OCI-LY7 (cell line): ENCODE results near the gene LUZP1. TPM values are rescaled to one million over a fixed set of nuclear protein-coding genes. Genes with fewer than 3 reads are reported as not detected.

Source experiments
- BruUV-seq: library from RNA; stranded (reverse); fragments of 400-500 nt; replicated peaks from 2 replicates; lab custom pipeline; 2021; lab: Mats Ljungman, UMichigan
- CTCF ChIA-PET: fragments of 300-600 bp; sonication (Branson Sonifier 250); formaldehyde crosslinking; loops from one replicate; lab custom pipeline; 2022; ENCODE audit warnings: antibody characterized with exemption; ENCODE audit not compliant: unreplicated experiment; lab: Charles Lee
- POLR2A ChIA-PET: fragments of 300-600 bp; sonication (Branson Sonifier 250); formaldehyde crosslinking; loops from one replicate; lab custom pipeline; 2022; ENCODE audit warnings: antibody characterized with exemption; lab: Charles Lee
- DNase-seq: peaks from one replicate; pipeline ENCODE4 v3.0.0-alpha.2; 2015; ENCODE audit warnings: low spot score
- H2AFZ ChIP-seq: fragments of 200-600 bp; sonication (generic), shearing (Covaris generic); 2 replicates; pipeline ENCODE4 v1.6.1; 2014; ENCODE audit warnings: mild to moderate bottlenecking, antibody characterized with exemption, low read length, moderate library complexity
- H3K27ac ChIP-seq: fragments of 200-600 bp; sonication (generic); 2 replicates; pipeline ENCODE4 v1.5.1; 2014; ENCODE audit warnings: mixed run types, low read depth, mild to moderate bottlenecking, moderate library complexity, low read length, inconsistent platforms; ENCODE audit not compliant: poor library complexity, severe bottlenecking
- H3K36me3 ChIP-seq: fragments of 200-600 bp; sonication (generic); 2 replicates; pipeline ENCODE4 v1.6.1; 2014; ENCODE audit warnings: mild to moderate bottlenecking, antibody characterized with exemption, low read length, moderate library complexity, mixed read lengths; ENCODE audit not compliant: insufficient read depth
- H3K4me1 ChIP-seq: fragments of 200-600 bp; sonication (generic); 2 replicates; pipeline ENCODE4 v1.5.1; 2014; ENCODE audit warnings: mild to moderate bottlenecking, low read length; ENCODE audit not compliant: insufficient read depth, poor library complexity, severe bottlenecking
- H3K4me2 ChIP-seq: fragments of 200-600 bp; sonication (generic); 2 replicates; pipeline ENCODE4 v1.6.1; 2014; ENCODE audit warnings: mild to moderate bottlenecking, low read length
- H3K4me3 ChIP-seq: fragments of 200-600 bp; sonication (generic); 2 replicates; pipeline ENCODE4 v1.5.1; 2014; ENCODE audit warnings: mild to moderate bottlenecking, low read depth, low read length; ENCODE audit not compliant: poor library complexity, severe bottlenecking
- H3K79me2 ChIP-seq: fragments of 200-600 bp; sonication (generic); 2 replicates; pipeline ENCODE4 v1.6.1; 2016; ENCODE audit warnings: low read depth, mild to moderate bottlenecking, low read length, moderate library complexity, mixed read lengths; ENCODE audit not compliant: insufficient read depth
- H3K9me2 ChIP-seq: fragments of 200-600 bp; sonication (generic); 2 replicates; pipeline ENCODE4 v1.6.1; 2016; ENCODE audit warnings: mild to moderate bottlenecking, low read length, mixed read lengths; ENCODE audit not compliant: insufficient read depth
- H3K9me3 ChIP-seq: fragments of 200-600 bp; sonication (generic); 2 replicates; pipeline ENCODE4 v1.6.1; 2014; ENCODE audit warnings: mild to moderate bottlenecking, mixed run types, low read length, mixed read lengths
- H4K20me1 ChIP-seq: fragments of 200-600 bp; sonication (generic); 2 replicates; pipeline ENCODE4 v1.6.1; 2014; ENCODE audit warnings: mild to moderate bottlenecking, antibody characterized with exemption, low read length, moderate library complexity, mixed read lengths; ENCODE audit not compliant: insufficient read depth
- EZH2phosphoT487 ChIP-seq: fragments of 200-600 bp; sonication (generic); IDR thresholded peaks from 2 replicates; pipeline ENCODE4 v1.6.1; 2018; ENCODE audit warnings: low read depth, borderline replicate concordance, mild to moderate bottlenecking, mixed run types, antibody characterized with exemption, low read length, moderate library complexity, mixed read lengths
- intact Hi-C: fragments of 100-400 bp; cut with micrococcal nuclease; formaldehyde crosslinking; loops from one replicate; pipeline ENCODE4 v1.10.0; 2022; ENCODE audit not compliant: unreplicated experiment
- total RNA-seq, 2 experiments: library from RNA; depleted of rRNA in 1 of 2; stranded (reverse); fragments of >200 nt in 1 of 2; shearing (Covaris generic) in 1 of 2; gene quantifications; 2 replicates each; pipeline ENCODE4 v1.2.3, GENCODE V29; 2014 to 2022
- TF ChIP-seq, protein P1 (sequence below): fragments of 200-600 bp; sonication (generic); conservative IDR thresholded peaks from 2 replicates; pipeline ENCODE4 v1.5.1; 2014; ENCODE audit warnings: mild to moderate bottlenecking, antibody characterized with exemption, low read length, moderate library complexity, mixed read lengths

Gene LUZP1
- total RNA-seq, 2 experiments from 2014 or later = 7.6 to 13.6 TPM

DNA sequence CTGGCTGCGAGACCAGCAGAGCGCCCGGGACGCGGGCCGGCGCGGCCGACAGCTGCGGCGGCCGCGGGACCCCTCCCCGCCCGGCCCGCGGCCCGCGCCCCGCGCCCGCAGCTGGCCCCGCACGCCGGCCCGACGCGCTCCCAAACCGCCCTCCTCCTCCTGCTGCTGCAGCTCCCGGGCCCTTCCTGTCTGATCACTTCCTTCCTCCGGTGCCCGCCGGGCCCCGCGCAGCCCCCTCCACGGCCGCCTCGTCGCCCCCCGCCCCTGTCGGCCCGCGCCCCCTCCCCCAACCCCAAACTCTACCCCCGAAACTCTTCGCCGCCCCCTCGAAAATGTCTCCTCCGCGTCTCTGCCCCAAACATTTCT lies 594 bp downstream of the LUZP1 start:
- intact Hi-C loops = no loop called here
- H3K27ac ChIP-seq = peak overlapping the region; percentile 55
- BruUV-seq = no TSS peak

DNA sequence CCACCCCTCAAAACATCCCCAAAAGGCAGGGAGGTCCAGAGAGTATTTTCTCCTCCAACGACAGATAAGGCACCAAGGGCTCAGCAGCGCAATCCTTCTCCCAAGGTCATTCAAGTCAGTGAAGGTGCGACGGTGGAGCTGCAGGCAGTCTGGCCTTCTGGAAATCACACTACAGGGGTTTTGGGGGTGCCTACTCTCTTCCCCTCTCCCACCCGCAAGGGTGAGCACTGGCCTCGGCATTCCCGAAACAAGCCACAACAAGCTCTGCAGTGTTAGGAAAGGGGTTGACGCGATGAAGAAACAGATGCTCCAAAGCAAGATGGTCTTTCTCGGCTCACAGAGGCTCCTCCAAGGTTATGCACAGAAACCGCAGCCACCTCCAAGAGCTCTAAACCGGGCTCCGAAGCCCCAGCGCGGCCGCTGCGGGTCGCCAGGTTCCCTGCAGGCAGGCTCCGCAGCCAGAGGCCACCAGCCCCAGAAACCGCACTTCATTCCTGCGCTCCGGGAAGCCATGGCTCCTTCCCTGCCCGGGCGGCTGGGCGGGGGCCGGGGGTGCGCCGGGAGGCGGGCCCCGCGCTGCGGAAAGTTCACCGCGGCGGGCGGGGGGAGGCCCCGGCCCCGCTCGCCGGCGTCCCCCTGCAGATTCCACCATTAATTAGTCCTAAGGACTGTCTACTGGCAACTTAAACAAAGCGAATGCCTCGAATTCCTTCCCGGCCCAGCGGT lies 1.1 kb downstream of the LUZP1 start:
- Histone ChIP-seq H3K4me2 (peak overlapping the region; percentile 96), H3K27ac (no peak overlapping the region), H3K4me1 (peaks cover 42% of the 10 kb centered on the region), H3K79me2 (peaks cover 43% of the 10 kb centered on the region), H4K20me1 (peaks cover 13% of the 10 kb centered on the region), H2AFZ (no peak overlapping the region), H3K36me3 (no peaks in the 10 kb centered on the region), H3K4me3 (peak overlapping the region; percentile 99), H3K9me2 (no peaks in the 10 kb centered on the region), H3K9me3 (no peaks in the 10 kb centered on the region)
- intact Hi-C loops = no loop called here
- ChIA-PET CTCF (no interaction called here), POLR2A (interaction anchor here (1.3 kb wide), 1 partner anchor 37 kb away, joined by 3 read pairs; no protein-coding TSS in a partner anchor)
- peak; percentile 45 for DNase-seq
- TF ChIP-seq, protein P1, sequence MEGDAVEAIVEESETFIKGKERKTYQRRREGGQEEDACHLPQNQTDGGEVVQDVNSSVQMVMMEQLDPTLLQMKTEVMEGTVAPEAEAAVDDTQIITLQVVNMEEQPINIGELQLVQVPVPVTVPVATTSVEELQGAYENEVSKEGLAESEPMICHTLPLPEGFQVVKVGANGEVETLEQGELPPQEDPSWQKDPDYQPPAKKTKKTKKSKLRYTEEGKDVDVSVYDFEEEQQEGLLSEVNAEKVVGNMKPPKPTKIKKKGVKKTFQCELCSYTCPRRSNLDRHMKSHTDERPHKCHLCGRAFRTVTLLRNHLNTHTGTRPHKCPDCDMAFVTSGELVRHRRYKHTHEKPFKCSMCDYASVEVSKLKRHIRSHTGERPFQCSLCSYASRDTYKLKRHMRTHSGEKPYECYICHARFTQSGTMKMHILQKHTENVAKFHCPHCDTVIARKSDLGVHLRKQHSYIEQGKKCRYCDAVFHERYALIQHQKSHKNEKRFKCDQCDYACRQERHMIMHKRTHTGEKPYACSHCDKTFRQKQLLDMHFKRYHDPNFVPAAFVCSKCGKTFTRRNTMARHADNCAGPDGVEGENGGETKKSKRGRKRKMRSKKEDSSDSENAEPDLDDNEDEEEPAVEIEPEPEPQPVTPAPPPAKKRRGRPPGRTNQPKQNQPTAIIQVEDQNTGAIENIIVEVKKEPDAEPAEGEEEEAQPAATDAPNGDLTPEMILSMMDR = no peak
- TF ChIP-seq EZH2phosphoT487 = no peak
- no TSS peak for BruUV-seq

More for the DNA sequence above, 594 bp downstream of the LUZP1 start:
- Histone ChIP-seq H3K4me2 (peak overlapping the region; percentile 96), H4K20me1 (peaks cover 13% of the 10 kb centered on the region), H3K9me2 (no peaks in the 10 kb centered on the region), H3K4me3 (peak overlapping the region; percentile 99), H3K36me3 (no peaks in the 10 kb centered on the region), H3K4me1 (peaks cover 42% of the 10 kb centered on the region), H2AFZ (peak overlapping the region; percentile 70; the same call in 1 of the 2 replicates), H3K9me3 (no peaks in the 10 kb centered on the region), H3K79me2 (peaks cover 40% of the 10 kb centered on the region)
- TF ChIP-seq EZH2phosphoT487 = no peak
- TF ChIP-seq, protein P1 = no peak
- ChIA-PET CTCF (no interaction called here), POLR2A (interaction anchor here (1.1 to 2.1 kb wide), 3 partner anchors 9 to 37 kb away, joined by 3 to 5 read pairs (median 4); no protein-coding TSS in a partner anchor)
- peak; percentile 57 for DNase-seq

DNA sequence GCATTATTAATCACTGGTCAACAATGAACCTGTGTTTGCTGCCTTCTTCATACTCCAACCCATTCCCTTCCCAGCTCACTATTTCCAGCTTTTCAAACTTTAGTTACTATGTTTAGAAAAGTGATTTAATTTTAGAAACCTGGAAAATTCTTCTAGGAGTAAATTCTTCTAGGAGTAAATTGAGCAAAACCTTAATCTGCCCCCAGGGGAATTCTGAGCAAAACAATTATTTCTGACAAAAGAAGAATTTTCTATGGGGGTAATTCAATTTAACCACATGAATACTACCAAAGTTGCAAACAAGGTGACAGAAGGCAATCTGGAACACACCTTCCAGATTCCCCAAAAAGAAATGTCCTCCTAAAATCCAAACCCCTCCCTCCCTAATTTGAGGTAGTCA lies 1.8 kb downstream of the LUZP1 start:
- no TSS peak for BruUV-seq
- peak overlapping the region; percentile 99 for H3K4me3 ChIP-seq

More for the DNA sequence above, 1.8 kb downstream of the LUZP1 start:
- no peak overlapping the region for H3K27ac ChIP-seq
- H3K4me1 ChIP-seq = peaks cover 38% of the 10 kb centered on the region
- peaks cover 50% of the 10 kb centered on the region for H3K79me2 ChIP-seq
- no peaks in the 10 kb centered on the region for H3K9me2 ChIP-seq
- H4K20me1 ChIP-seq = peaks cover 13% of the 10 kb centered on the region
- TF ChIP-seq EZH2phosphoT487 = no peak
- TF ChIP-seq, protein P1 = no peak
- H3K4me2 ChIP-seq = peak overlapping the region; percentile 96
- ChIA-PET CTCF (no interaction called here), POLR2A (interaction anchor here (1.3 kb wide), 1 partner anchor 36 kb away, joined by 3 read pairs; no protein-coding TSS in a partner anchor)
- no peak for DNase-seq
- no peak overlapping the region for H2AFZ ChIP-seq
- intact Hi-C loops = no loop called here
- no peaks in the 10 kb centered on the region for H3K9me3 ChIP-seq
- no peaks in the 10 kb centered on the region for H3K36me3 ChIP-seq
